WTC11 (cell line): Measurements from ENCODE around the gene TMEM204. TPM values are rescaled to one million over a fixed set of nuclear protein-coding genes. Genes with fewer than 3 reads are reported as not detected.

ENCODE experiments used
- ATAC-seq: fragments of 200-7000 bp; cut with Tn5 transposase; 2 replicates; pipeline ENCODE4 v1.10.0; 2021; ENCODE audit warnings: mild to moderate bottlenecking, moderate library complexity
- CTCF ChIA-PET: fragments of 300-600 bp; sonication (Branson Sonifier 250); formaldehyde crosslinking; loops from one replicate; lab custom pipeline; 2021; ENCODE audit warnings: antibody characterized with exemption; lab: Charles Lee
- POLR2A ChIA-PET: fragments of 350-600 bp; sonication (Branson Sonifier 250); formaldehyde crosslinking; loops from one replicate; lab custom pipeline; 2021; ENCODE audit warnings: antibody characterized with exemption; lab: Charles Lee
- DNase-seq: peaks from one replicate; pipeline ENCODE4 v3.0.0; 2021; ENCODE audit warnings: low spot score
- H3K27ac Mint-ChIP-seq: 2 replicates; pipeline ENCODE4 v1.8.0; 2021; ENCODE audit warnings: mixed read lengths
- H3K27me3 Mint-ChIP-seq: 2 replicates; pipeline ENCODE4 v1.8.0; 2021; ENCODE audit warnings: low read depth, mild to moderate bottlenecking, moderate library complexity, mixed read lengths
- H3K36me3 Mint-ChIP-seq: 2 replicates; pipeline ENCODE4 v1.8.0; 2021; ENCODE audit warnings: mixed read lengths
- H3K4me1 Mint-ChIP-seq: 2 replicates; pipeline ENCODE4 v1.8.0; 2022; ENCODE audit warnings: mixed read lengths
- H3K4me3 Mint-ChIP-seq: 2 replicates; pipeline ENCODE4 v1.8.0; 2021; ENCODE audit warnings: mild to moderate bottlenecking, moderate library complexity, mixed read lengths
- H3K9me3 Mint-ChIP-seq: 2 replicates; pipeline ENCODE4 v1.8.0; 2021; ENCODE audit warnings: mixed read lengths
- E2F1 ChIP-seq: sonication (generic); formaldehyde crosslinking; IDR thresholded peaks from 2 replicates; pipeline ENCODE4 v1.8.0; 2022; ENCODE audit warnings: mild to moderate bottlenecking, missing genetic modification reagents
- ESRRA ChIP-seq: sonication (generic); formaldehyde crosslinking; IDR thresholded peaks from 2 replicates; pipeline ENCODE4 v1.8.1; 2022; ENCODE audit warnings: mild to moderate bottlenecking, missing genetic modification reagents, borderline replicate concordance
- FOXJ3 ChIP-seq: sonication (generic); formaldehyde crosslinking; IDR thresholded peaks from 2 replicates; pipeline ENCODE4 v1.9.0; 2021; ENCODE audit warnings: missing genetic modification reagents, mild to moderate bottlenecking, borderline replicate concordance
- FOXK1 ChIP-seq: sonication (generic); formaldehyde crosslinking; IDR thresholded peaks from 2 replicates; pipeline ENCODE4 v1.8.0; 2022; ENCODE audit warnings: mild to moderate bottlenecking, moderate library complexity, missing genetic modification reagents
- GABPB1 ChIP-seq: sonication (generic); formaldehyde crosslinking; IDR thresholded peaks from 2 replicates; pipeline ENCODE4 v1.8.1; 2023; ENCODE audit warnings: mild to moderate bottlenecking, missing genetic modification reagents
- HMGA2 ChIP-seq: fragments of 250-450 bp; sonication (Bioruptor Pico); IDR thresholded peaks from 2 replicates; pipeline ENCODE4 v1.4.0; 2021; ENCODE audit warnings: mild to moderate bottlenecking, moderate library complexity
- HMGXB4 ChIP-seq: sonication (generic); formaldehyde crosslinking; IDR thresholded peaks from 2 replicates; pipeline ENCODE4 v1.8.1; 2023; ENCODE audit warnings: mild to moderate bottlenecking, moderate library complexity, missing genetic modification reagents
- IRF2 ChIP-seq: sonication (generic); formaldehyde crosslinking; IDR thresholded peaks from 2 replicates; pipeline ENCODE4 v1.8.0; 2022; ENCODE audit warnings: low read depth, missing genetic modification reagents, borderline replicate concordance
- JAZF1 ChIP-seq: fragments of 250-450 bp; sonication (Bioruptor Pico); IDR thresholded peaks from 2 replicates; pipeline ENCODE4 v1.9.0; 2021; ENCODE audit warnings: moderate library complexity, mild to moderate bottlenecking, inconsistent platforms
- KAT7 ChIP-seq: sonication (generic); formaldehyde crosslinking; IDR thresholded peaks from 2 replicates; pipeline ENCODE4 v1.8.1; 2023; ENCODE audit warnings: missing genetic modification reagents, mild to moderate bottlenecking, borderline replicate concordance
- MAX ChIP-seq: sonication (generic); formaldehyde crosslinking; IDR thresholded peaks from 2 replicates; pipeline ENCODE4 v1.8.0; 2022; ENCODE audit warnings: mild to moderate bottlenecking, missing genetic modification reagents
- MLX ChIP-seq: sonication (generic); formaldehyde crosslinking; IDR thresholded peaks from 2 replicates; pipeline ENCODE4 v1.8.1; 2023; ENCODE audit warnings: mild to moderate bottlenecking, missing genetic modification reagents, moderate library complexity
- MYBL2 ChIP-seq: sonication (generic); formaldehyde crosslinking; IDR thresholded peaks from 2 replicates; pipeline ENCODE4 v1.8.1; 2023; ENCODE audit warnings: mild to moderate bottlenecking, moderate library complexity, missing genetic modification reagents
- NR2C2 ChIP-seq: sonication (generic); formaldehyde crosslinking; IDR thresholded peaks from 2 replicates; pipeline ENCODE4 v1.8.0; 2022; ENCODE audit warnings: mild to moderate bottlenecking, missing genetic modification reagents
- NR3C1 ChIP-seq: sonication (generic); formaldehyde crosslinking; conservative IDR thresholded peaks from 2 replicates; pipeline ENCODE4 v1.8.1; 2023; ENCODE audit warnings: low read depth, mild to moderate bottlenecking, missing genetic modification reagents
- PRDM15 ChIP-seq: sonication (generic); formaldehyde crosslinking; IDR thresholded peaks from 2 replicates; pipeline ENCODE4 v1.8.0; 2022; ENCODE audit warnings: missing genetic modification reagents
- SMAD4 ChIP-seq: sonication (generic); formaldehyde crosslinking; IDR thresholded peaks from 2 replicates; pipeline ENCODE4 v1.8.0; 2022; ENCODE audit warnings: mild to moderate bottlenecking, missing genetic modification reagents
- STAT6 ChIP-seq: sonication (generic); formaldehyde crosslinking; conservative IDR thresholded peaks from 2 replicates; pipeline ENCODE4 v1.8.1; 2023; ENCODE audit warnings: mild to moderate bottlenecking, low read depth, missing genetic modification reagents, moderate library complexity
- USF2 ChIP-seq: sonication (generic); formaldehyde crosslinking; IDR thresholded peaks from 2 replicates; pipeline ENCODE4 v1.8.1; 2023; ENCODE audit warnings: mild to moderate bottlenecking, missing genetic modification reagents, moderate library complexity
- ZNF232 ChIP-seq: sonication (generic); formaldehyde crosslinking; IDR thresholded peaks from 2 replicates; pipeline ENCODE4 v1.8.0; 2022; ENCODE audit warnings: mild to moderate bottlenecking, missing genetic modification reagents
- ZNF396 ChIP-seq: fragments of 250-450 bp; sonication (Bioruptor Pico); IDR thresholded peaks from 2 replicates; pipeline ENCODE4 v1.8.0; 2021; ENCODE audit warnings: mild to moderate bottlenecking, moderate library complexity, borderline replicate concordance
- ZNF423 ChIP-seq: fragments of 250-450 bp; sonication (Bioruptor Pico); IDR thresholded peaks from 2 replicates; pipeline ENCODE4 v2.1.2; 2022; ENCODE audit warnings: mild to moderate bottlenecking, moderate library complexity
- total RNA-seq: library from RNA; stranded (reverse); gene quantifications from 3 replicates; pipeline ENCODE4 v1.2.3, GENCODE V29; 2021

The TMEM204 gene
- total RNA-seq, 1 experiment from 2014 or later, result 0.35 TPM

- DNase-seq, result no peak
- no peak overlapping the region for H3K27ac Mint-ChIP-seq
- no peaks in the 10 kb centered on the region for H3K4me1 Mint-ChIP-seq
- no peak overlapping the region for H3K4me3 Mint-ChIP-seq
- peaks cover 8% of the 10 kb centered on the region for H3K36me3 Mint-ChIP-seq
- CTCF ChIA-PET, result no interaction called here
- ATAC-seq, result no peak
- no peak for TF ChIP-seq NR2C2
- no peak for TF ChIP-seq ZNF423 (CRISPR knock-in tag)
- TF ChIP-seq MYBL2 (CRISPR knock-in tag), result no peak
- TF ChIP-seq MLX (CRISPR knock-in tag), result no peak
- no peak for TF ChIP-seq FOXJ3 (CRISPR knock-in tag)
- TF ChIP-seq JAZF1 (CRISPR knock-in tag), result no peak
- no peak for TF ChIP-seq ZNF396 (CRISPR knock-in tag)
- TF ChIP-seq NR3C1 (CRISPR knock-in tag), result no peak
- TF ChIP-seq GABPB1 (CRISPR knock-in tag), result no peak
- TF ChIP-seq HMGA2 (CRISPR knock-in tag), result no peak
- no peak for TF ChIP-seq ESRRA (CRISPR knock-in tag)
- TF ChIP-seq FOXK1, result no peak
- no peak for TF ChIP-seq ZNF232 (CRISPR knock-in tag)
- no peak for TF ChIP-seq HMGXB4 (CRISPR knock-in tag)
- no peak for TF ChIP-seq PRDM15
- TF ChIP-seq E2F1, result no peak
- no peak for TF ChIP-seq MAX
- no peak for TF ChIP-seq KAT7
- POLR2A ChIA-PET, result interaction anchor here (0.6 kb wide), 1 partner anchor 98 kb away, joined by 3 read pairs; no protein-coding TSS in a partner anchor
- peaks cover 1% of the 10 kb centered on the region; the same call in 1 of the 2 replicates for H3K9me3 Mint-ChIP-seq
- no peaks in the 10 kb centered on the region for H3K27me3 Mint-ChIP-seq
Observed at GRCh38 chr16:1590930-1591705, 57.7 kb downstream of the TMEM204 start.

GRCh38 chr16:1592446-1592845 lies 59.0 kb downstream of the TMEM204 start:
- Mint-ChIP-seq H3K9me3 (peaks cover 12% of the 10 kb centered on the region), H3K4me1 (no peaks in the 10 kb centered on the region), H3K27me3 (no peaks in the 10 kb centered on the region), H3K4me3 (no peak overlapping the region), H3K36me3 (peaks cover 13% of the 10 kb centered on the region), H3K27ac (no peak overlapping the region)
- ATAC-seq (no peak), DNase-seq (no peak)
- ChIA-PET POLR2A (no interaction called here), CTCF (no interaction called here)
- TF ChIP-seq USF2 (CRISPR knock-in tag), result no peak
- TF ChIP-seq IRF2 (CRISPR knock-in tag), result no peak
- TF ChIP-seq STAT6 (CRISPR knock-in tag), result no peak
- no peak for TF ChIP-seq SMAD4 (CRISPR knock-in tag)
- TF ChIP-seq MAX, result no peak
